ENCODE results near the gene FCRLB. TPM values are rescaled to one million over a fixed set of nuclear protein-coding genes. Genes with fewer than 3 reads are reported as not detected.

The FCRLB gene
- total and polyA plus RNA-seq, 2 donors (not counting 3 experiments of a cell fraction or from before 2014, with no cell fraction given) = 0.62 TPM

DNA sequence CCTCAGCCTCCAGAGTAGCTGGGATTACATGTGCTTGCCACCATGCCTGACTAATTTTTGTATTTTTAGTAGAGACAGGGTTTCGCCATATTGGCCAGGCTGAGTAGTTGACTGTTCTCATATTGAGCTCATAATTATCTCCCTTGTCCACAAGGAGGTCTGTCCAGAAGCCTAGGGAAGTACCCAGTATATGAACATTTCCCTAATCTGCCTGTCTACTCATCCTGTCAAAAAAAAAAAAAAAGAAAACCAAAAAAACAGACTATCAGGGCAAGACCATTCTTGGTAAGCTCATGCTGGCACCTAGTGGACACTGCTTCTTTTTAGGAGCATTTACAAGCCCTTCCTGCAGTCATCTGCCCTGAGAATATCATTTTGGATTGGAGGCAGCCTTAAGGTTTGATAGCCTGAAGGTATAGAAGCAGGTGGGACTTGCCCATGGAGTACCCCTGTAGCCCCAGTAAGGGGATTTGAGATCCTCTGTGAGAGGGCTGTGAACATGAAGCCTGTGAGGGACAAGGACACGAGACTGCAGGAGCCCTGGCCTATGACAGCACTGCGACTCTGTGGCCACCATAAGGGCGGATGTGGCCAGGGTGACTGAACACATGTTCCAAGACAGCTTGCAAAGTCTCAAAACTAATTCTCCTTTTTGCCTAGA is 17.4 kb downstream of the FCRLB start:
- TF ChIP-seq, protein P1, sequence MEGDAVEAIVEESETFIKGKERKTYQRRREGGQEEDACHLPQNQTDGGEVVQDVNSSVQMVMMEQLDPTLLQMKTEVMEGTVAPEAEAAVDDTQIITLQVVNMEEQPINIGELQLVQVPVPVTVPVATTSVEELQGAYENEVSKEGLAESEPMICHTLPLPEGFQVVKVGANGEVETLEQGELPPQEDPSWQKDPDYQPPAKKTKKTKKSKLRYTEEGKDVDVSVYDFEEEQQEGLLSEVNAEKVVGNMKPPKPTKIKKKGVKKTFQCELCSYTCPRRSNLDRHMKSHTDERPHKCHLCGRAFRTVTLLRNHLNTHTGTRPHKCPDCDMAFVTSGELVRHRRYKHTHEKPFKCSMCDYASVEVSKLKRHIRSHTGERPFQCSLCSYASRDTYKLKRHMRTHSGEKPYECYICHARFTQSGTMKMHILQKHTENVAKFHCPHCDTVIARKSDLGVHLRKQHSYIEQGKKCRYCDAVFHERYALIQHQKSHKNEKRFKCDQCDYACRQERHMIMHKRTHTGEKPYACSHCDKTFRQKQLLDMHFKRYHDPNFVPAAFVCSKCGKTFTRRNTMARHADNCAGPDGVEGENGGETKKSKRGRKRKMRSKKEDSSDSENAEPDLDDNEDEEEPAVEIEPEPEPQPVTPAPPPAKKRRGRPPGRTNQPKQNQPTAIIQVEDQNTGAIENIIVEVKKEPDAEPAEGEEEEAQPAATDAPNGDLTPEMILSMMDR (IDR thresholded peaks at IDR 0.05; ENCODE audit: extremely low read depth in 1 of 2, insufficient read depth in 1 of 2, low read depth in 1 of 2, low read length in 2 of 2) = peak; percentile 39 to 43
- TF ChIP-seq POLR2A (IDR thresholded peaks at IDR 0.05; ENCODE audit: low read depth, low read length) (no peak), GATA2 (IDR thresholded peaks at IDR 0.05; ENCODE audit: insufficient read depth, insufficient read length, low read depth, low read length) (no peak), MAX (IDR thresholded peaks at IDR 0.05; ENCODE audit: insufficient read depth, insufficient read length) (no peak), EZH2 (IDR thresholded peaks at IDR 0.05; ENCODE audit: borderline replicate concordance, low read depth, low read length, severe bottlenecking) (no peak), FOS (IDR thresholded peaks at IDR 0.05; ENCODE audit: borderline replicate concordance, insufficient read depth, low read length) (no peak), MYC (IDR thresholded peaks at IDR 0.05; ENCODE audit: low read depth, low read length) (no peak)
- no peaks in the 10 kb centered on the region for H3K27me3 ChIP-seq (ENCODE audit: control insufficient read depth in 2 of 2, insufficient read depth in 2 of 2, low read length in 2 of 2)
- DNase-seq (ENCODE audit: low read depth, low spot score) (peak; percentile 44), FAIRE-seq (peak; percentile 77)
- no peaks in the 10 kb centered on the region for H3K79me2 ChIP-seq (ENCODE audit: control insufficient read depth, insufficient read depth, low read length)
- ChIA-PET POLR2A (interaction anchor here (0.7 kb wide), 1 partner anchor 215 kb away, joined by 6 read pairs; no protein-coding TSS in a partner anchor), CTCF (interaction anchor here (0.6 to 7.5 kb wide), 12 partner anchors 10 to 298 kb away, joined by 3 to 102 read pairs (median 4); partner anchors contain the start of gene DUSP12)
- peaks cover 3% of the 10 kb centered on the region for H3K4me1 ChIP-seq (ENCODE audit: control insufficient read depth, extremely low read depth, insufficient read depth, low read length)
- BruUV-seq (replicated peaks) = no TSS peak
- no peaks in the 10 kb centered on the region for H4K20me1 ChIP-seq (replicated peaks; ENCODE audit: control insufficient read depth, extremely low read depth, insufficient read depth, low read length)
- no peak overlapping the region for H3K4me3 ChIP-seq (replicated peaks in 1 of 3; ENCODE audit: insufficient read depth in 1 of 3, low read depth in 1 of 3, low read length in 3 of 3)
- intact Hi-C loops (cut with micrococcal nuclease) = no loop called here
- no peaks in the 10 kb centered on the region for H3K36me3 ChIP-seq (ENCODE audit: control insufficient read depth in 2 of 2, extremely low read depth in 1 of 2, insufficient read depth in 2 of 2, low read length in 2 of 2)
- no peak overlapping the region for H3K4me2 ChIP-seq (ENCODE audit: insufficient read depth, low read length)
- H3K9ac ChIP-seq (replicated peaks; ENCODE audit: extremely low read depth, insufficient read depth, low read length) = no peak overlapping the region
- H3K27ac ChIP-seq (ENCODE audit: insufficient read depth, low read depth, low read length) = no peak overlapping the region
- H3K9me1 ChIP-seq (replicated peaks; ENCODE audit: control insufficient read depth, extremely low read depth, insufficient read depth, low read length) = no peaks in the 10 kb centered on the region
- no peaks in the 10 kb centered on the region for H3K9me3 ChIP-seq (replicated peaks; ENCODE audit: control insufficient read depth, insufficient read depth, low read length)
- dilution Hi-C loops (cut with MboI; ENCODE audit: extremely low pct_ligation_motif_present, low sequenced_read_pairs) = no loop called here
- H2AFZ ChIP-seq (ENCODE audit: low read depth, low read length) = no peak overlapping the region

Data from endothelial cell of umbilical vein (primary cell).